Activated CD4-positive, alpha-beta T cell treated with anti-CD3 and anti-CD28 coated beads for 4 hours (primary cell): ENCODE data around the gene TPT1.
"Not testable (repeated sequence)": the region's sequence is repeated elsewhere in the genome, so short reads cannot be mapped to it uniquely, and the experiment has no call there.

Experiments used
- DNase-seq, 2 donors: peaks; one replicate each; pipeline ENCODE4 v3.0.0-alpha.2; 2020

TPT1 gene

DNA sequence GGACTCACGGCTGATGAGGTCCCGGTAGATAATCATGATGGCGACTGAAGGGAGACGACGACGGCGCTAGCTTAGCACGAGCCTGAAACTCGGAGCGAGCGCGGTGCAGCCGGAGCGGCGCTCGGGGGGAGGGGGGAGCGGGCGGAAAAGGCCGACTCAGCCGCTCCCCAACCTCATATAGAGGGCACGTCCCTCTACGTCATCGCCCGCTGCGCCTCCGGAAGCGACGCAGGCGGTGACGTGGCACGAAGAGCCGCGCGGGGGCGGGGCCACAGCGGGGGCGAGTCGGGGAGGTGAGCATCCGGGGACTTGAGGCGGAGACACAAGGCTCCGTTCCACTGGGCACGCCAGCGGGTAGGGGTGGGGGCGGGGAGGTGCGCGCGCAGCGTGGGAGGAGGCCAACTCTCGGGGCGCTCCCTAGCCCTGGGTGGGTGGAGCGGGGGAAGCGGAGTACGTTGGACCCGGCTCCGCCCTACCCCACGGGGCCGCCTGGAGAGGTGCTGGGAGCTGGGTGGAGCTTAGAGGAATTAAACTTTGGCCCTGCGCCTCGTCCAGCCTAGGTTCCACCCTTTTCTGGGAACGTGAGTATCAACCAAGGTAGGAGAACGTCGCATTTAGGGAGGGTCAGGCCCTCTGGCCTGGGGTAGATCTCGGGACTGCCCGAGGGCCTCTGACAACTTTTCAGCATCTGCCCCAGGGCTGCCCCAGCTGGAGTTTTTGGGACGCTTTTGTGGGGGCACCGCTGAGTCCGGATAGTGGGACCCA lies at the start of gene TPT1:
TPT1 (minus strand) TSS at position 150 of the 765 bp plus-strand sequence; CDS start at position 36, 114 bp downstream.
- peak; percentile 99 to 100 for DNase-seq

DNA sequence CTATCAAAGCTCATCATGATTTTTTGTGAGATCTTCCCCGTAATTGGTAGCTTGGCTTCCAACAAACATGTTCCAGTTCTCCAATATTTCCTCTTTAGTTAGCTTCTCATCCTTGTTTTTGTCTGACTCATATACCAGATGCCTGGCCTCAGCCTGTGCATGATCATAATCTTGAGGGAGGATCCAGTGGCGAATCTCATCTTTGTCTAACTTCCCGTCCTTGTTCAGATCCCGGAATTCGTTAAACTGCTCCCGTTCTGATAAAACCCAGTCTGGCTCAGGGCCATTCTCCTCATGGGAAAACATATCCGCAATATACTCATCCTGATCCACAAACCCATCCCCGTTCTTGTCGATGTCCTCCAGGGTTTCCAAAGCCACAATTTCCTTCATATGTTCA lies 49.4 kb upstream of the TPT1 start:
- DNase-seq: not testable (repeated sequence)

DNA sequence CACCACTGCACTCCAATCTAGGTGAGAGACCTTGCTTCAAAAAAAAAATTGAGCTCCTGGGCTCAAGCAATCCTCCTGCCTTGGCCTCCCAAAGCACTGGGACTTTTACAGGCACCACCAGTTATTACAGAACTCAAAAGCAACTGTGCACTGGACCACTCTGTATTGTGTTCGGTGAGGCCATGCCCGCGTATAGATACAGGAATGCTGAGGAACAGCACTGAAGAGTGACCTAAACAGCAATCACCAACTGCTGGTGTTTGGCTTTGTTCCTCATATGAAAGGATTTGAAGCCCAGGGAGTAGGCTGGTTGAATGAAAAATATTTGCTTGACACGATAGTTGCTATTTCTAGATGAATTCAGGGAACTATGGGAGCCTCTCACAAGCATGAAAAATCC lies 47.7 kb upstream of the TPT1 start:
- no peak for DNase-seq

GRCh38 chr13:45386892-45387575 lies 46.1 kb upstream of the TPT1 start:
- not testable (repeated sequence) for DNase-seq

DNA sequence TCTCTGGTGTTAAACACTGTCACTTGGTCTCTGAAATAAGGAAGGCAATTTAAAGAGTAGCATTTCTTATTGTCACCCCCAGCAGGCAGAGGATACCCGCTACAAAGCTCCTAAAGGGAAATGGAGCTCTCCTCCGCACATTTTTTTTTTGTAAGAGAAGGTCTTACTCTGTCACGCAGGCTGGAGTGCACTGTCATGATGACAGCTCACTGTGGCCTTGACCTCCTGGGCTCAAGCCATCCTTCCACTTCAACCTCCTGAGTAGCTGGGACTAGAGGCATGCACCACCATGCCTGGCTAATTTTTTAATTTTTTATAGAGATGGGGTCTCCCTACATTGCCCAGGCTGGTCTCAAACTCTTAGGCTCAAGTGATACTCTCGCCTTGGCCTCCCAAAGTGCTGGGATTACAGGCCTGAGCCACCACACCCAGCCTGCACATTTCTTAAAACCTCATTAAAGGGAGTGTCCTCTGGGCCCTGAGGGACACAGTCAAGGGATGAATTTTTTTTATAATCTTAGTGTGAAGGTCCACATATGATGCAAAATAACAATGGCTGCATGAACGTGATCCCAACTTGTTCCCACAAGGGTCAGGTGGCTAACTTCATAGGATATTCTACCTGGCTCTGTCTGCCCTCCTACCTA lies 45.0 kb upstream of the TPT1 start:
- no peak for DNase-seq

DNA sequence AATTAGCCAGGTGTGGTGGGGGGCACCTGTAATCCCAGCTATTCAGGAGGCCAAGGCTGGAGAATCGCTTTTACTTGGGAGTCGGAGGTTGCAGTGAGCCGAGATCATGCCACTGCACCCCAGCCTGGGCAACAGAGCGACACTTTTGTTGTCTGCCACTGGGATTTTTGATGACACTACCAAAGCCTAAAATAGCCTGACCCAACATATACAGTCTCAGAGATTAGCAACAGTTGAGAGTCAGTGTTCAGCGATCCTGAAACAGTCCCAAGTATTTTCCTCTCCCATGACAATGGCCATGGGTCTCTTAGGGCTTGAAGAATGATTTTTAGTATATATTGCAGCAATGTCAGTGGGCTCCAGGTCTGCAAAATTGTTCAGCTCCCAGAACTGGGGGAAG lies 44.3 kb upstream of the TPT1 start:
- DNase-seq: no peak

- DNase-seq: no peak
Measured at GRCh38 chr13:45384474-45385174, 43.6 kb upstream of the TPT1 start.

- DNase-seq: not testable (repeated sequence)
Measured at GRCh38 chr13:45382739-45383138, 41.8 kb upstream of the TPT1 start.

DNA sequence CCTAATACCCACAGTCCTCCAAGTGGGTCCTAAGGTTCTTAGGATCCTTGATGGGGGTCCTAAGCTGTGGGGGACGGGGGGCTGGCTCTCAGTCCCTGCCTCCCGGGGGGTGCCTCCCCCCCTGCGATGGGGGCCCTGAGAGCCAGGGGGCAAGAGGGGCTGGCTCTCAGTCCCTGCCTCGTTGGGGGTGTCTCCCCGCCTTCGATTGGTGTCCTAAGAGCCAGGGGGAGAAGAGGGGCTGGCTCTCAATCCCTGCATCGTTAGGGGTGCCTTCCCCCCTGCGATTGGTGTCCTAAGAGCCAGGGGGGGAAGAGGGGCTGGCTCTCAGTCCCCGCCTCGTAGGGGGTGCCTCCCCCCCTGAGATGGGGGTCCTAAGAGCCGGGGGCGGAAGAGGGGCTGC lies 40.2 kb upstream of the TPT1 start:
- DNase-seq: no peak

DNA sequence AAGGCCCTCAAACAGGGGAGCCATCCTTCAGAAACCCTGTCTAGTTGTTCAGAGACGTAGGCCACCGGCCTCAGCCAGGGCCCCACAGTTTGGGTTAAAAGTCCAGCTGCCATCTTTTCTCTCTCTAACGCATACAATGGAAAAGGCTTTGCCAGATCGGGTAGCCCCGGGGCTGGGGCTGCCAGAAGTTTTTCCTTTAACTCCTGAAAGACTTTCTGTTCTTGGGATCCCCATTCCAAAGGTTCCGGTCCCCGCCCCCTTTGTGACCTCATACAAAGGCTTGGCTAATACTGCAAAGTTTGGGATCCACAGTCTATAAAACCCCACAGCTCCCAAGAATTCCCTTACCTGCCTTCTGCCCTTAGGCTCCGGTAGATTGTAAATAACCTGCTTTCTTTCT lies 39.7 kb upstream of the TPT1 start:
- DNase-seq: not testable (repeated sequence)

DNA sequence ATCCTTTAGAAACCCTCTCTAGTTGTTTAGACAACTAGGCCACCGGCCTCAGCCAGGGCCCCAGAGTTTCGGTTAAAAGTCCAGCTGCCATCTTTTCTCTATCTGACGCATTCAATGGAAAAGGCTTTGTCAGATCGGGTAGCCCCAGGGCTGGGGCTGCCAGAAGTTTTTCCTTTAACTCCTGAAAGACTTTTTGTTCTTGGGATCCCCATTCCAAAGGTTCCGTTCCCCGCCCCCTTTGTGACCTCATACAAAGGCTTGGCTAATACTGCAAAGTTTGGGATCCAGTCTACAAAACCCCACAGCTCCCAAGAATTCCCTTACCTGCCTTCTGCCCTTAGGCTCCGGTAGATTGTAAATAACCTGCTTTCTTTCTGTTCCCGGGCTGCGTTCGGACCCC lies 38.5 kb upstream of the TPT1 start:
- DNase-seq: not testable (repeated sequence)

DNA sequence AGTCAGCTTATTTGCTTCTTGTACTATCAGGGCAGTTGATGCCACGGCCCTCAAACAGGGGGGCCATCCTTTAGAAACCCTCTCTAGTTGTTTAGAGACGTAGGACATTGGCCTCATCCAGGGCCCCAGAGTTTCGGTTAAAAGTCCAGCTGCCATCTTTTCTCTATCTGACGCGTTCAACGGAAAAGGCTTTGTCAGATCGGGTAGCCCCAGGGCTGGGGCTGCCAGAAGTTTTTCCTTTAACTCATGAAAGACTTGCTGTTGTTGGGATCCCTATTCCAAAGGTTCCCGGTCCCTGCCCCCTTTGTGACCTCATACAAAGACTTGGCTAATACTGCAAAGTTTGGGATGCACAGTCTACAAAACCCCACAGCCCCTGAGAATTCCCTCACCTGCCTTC lies 37.8 kb upstream of the TPT1 start:
- not testable (repeated sequence) for DNase-seq

DNA sequence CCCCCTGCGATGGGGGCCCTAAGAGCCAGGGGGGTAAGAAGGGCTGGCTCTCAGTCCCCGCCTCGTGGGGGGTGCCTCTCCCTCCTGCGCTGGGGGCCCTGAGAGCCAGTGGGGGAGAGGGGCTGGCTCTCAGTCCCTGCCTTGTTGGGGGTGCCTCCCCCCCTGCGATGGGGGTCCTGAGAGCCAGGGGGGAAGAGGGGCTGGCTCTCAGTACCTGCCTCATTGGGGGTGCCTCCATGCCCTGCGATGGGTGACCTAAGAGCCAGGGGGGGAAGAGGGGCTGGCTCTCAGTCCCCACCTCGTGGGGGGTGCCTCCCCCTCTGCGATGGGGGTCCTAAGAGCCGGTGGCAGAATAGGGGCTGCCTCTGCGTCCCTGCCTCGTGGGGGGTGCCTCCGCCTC lies 36.3 kb upstream of the TPT1 start:
- DNase-seq: not testable (repeated sequence)

DNA sequence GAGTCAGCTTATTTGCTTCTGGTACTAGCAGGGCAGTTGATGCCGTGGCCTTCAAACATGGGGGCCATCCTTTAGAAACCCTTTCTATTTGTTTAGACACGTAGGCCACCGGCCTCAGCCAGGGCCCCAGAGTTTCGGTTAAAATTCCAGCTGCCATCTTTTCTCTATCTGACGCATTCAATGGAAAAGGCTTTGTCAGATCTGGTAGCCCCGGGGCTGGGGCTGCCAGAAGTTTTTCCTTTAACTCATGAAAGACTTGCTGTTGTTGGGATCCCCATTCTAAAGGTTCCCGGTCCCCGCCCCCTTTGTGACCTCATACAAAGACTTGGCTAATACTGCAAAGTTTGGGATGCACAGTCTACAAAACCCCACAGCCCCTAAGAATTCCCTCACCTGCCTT lies 35.7 kb upstream of the TPT1 start:
- not testable (repeated sequence) for DNase-seq

DNA sequence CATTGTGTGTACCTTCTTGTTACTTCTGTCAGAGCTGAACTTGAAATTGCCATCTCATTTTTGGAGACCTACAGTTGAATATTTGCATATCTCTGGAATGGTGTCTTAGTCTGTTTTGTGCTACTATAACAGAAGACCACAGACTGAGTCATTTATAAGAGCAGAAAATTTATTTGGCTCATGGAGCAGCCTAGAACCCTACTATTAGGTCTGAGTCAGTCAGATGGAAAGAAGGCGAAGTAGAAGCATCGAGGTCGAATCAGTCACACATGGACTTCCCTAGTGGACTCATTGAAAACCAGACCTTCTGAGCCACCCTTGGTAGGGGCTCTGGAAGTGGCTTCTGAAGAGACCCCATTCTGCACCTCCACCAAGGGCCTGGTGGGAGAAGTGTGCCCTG lies 33.9 kb upstream of the TPT1 start:
- no peak for DNase-seq

- no peak for DNase-seq
Measured at GRCh38 chr13:45373162-45373547, 32.2 kb upstream of the TPT1 start.

- no peak for DNase-seq
Measured at GRCh38 chr13:45372189-45373161, 31.5 kb upstream of the TPT1 start.

GRCh38 chr13:45370922-45371406 lies 30.0 kb upstream of the TPT1 start:
- peak; percentile 41 to 50 for DNase-seq

DNA sequence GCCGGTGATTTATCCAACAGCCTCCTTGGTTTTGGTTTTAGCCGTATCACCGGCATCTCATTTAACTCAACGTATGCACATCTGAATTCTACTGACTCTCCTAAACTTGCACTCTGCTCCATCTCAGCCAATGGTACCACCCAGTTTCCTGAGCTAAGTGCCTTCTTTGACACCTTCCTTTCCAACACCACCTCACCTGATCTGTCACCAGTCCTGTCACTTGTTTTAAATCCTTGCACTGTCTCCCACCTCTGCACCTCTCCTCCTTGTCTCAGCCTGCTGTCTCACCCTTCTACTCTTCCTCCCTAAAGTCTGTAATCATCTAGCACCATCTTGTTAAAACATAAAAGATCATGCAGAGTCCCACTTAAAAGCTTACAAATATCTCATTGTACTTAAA lies 28.1 kb upstream of the TPT1 start:
- no peak for DNase-seq

- DNase-seq: no peak
Measured at GRCh38 chr13:45368571-45368970, 27.6 kb upstream of the TPT1 start.

GRCh38 chr13:45368005-45368404 lies 27.0 kb upstream of the TPT1 start:
- DNase-seq: peak in 1 of 2 donors; percentile 18

GRCh38 chr13:45367358-45367757 lies 26.4 kb upstream of the TPT1 start:
- DNase-seq: peak; percentile 93 to 94
